GM21717 (cell line): ENCODE results near the gene ZNF268.

ENCODE experiments used
- ATAC-seq: cut with Tn5 transposase; IDR thresholded peaks from one replicate; pipeline ENCODE4 v1.9.1; 2021; ENCODE audit warnings: mild to moderate bottlenecking, moderate library complexity; ENCODE audit not compliant: unreplicated experiment

Gene ZNF268

DNA sequence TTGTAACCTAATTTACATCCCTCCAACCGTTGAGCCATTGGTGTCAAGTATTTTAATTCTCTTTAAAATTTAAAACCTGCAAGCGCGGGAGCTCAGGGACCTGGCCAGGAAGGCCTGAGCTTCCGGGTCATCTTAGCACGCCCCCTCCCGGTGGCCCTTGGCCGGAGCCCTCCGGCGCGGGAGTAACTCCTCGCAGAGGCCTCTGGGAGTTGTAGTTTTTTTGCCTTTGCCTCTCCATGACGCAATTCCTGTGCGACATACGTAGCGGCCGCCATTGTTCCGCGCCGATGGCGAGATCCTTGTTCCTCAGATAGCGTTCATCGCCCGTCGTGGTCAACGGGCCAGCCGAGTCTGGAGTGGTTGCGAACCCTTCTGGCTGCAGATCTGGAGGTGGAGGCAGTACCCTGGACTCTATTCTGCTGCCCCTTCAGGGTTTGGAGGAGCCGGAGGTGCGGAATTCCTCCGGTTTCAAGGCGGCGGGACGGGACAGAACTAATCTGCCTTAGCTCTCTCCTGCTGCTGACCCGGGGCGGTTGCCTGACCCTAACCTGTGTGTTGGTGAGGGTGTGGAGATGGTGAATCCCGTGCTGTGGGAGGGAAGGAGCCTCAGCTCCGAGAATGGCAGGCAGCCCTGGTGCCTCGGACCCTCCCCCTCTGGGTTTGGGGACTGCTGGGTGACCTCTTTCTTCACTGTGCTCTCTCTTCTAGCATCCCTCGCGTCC is at the start of gene ZNF268:
TSS of gene ZNF268 (plus strand) at position 258 of the 722 bp plus-strand sequence. CDS start 503 bp downstream, outside the sequence.
- peak; percentile 89 for ATAC-seq

DNA sequence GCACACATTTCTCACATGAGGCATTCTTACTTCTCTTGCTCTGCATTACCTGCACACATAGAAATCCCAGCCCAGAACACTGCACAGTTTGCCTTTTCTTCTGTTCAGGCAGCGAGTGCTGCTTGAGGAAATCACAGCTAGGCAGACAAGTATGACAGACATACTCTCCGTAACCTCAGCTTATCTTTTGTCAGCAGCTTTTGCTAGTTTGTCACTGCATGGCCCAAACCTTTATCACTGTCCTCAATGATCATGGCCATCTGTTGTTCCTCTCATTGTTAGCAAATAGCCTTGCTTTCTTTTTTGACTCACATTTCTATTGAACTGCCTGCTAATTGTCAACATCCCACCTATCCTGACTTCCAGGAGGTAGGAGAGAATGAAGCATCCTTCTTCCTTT is 45.5 kb upstream of the ZNF268 start:
- no peak for ATAC-seq

DNA sequence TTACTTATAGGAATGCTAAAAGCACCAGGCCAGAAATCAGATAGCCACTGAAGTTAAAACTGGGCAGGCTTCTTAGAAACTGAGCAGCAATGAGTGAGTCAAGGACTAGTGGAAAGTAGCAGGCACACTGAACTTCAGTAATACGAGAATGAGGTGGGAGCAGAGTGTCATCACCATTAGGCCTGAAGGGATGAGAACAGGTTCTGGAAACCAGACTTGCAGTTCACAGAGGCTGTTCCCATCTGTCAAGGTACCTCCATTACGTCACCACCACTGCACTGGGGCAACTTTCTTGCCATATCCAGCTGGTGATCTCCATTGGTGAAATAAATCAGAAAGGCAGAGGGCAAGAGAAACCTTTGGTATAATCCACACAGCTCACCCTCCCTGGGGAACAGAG is 35.3 kb upstream of the ZNF268 start:
- no peak for ATAC-seq

DNA sequence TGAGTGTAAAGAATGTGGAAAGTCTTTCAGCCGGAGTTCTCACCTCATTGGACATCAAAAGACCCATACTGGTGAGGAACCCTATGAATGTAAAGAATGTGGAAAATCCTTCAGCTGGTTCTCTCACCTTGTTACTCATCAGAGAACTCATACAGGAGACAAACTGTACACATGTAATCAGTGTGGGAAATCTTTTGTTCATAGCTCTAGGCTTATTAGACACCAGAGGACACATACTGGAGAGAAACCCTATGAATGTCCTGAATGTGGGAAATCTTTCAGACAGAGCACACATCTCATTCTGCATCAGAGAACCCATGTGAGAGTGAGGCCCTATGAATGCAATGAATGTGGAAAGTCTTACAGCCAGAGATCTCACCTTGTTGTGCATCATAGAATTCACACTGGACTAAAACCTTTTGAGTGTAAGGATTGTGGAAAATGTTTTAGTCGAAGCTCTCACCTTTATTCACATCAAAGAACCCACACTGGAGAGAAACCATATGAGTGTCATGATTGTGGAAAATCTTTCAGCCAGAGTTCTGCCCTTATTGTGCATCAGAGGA is 25.1 kb upstream of the ZNF268 start:
- ATAC-seq, result no peak

DNA sequence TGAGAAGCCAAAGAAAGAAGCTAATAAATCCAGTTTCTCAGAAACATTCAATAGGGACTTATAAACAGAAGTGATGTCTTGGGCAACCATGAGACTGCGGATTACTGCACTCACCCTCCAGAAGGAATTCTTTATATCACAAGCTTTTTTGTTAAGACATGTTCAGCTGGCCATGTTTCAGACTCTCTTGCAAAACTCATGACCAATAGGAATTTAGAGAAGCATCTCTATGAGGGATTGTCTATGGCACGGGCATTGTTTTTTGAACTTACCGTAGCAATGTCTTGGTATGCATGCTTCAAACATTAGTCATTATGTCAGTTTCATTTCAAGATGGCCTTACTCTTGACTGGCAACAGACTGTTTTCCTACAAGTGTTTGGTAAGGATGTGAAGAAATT is 15.5 kb upstream of the ZNF268 start:
- no peak for ATAC-seq

DNA sequence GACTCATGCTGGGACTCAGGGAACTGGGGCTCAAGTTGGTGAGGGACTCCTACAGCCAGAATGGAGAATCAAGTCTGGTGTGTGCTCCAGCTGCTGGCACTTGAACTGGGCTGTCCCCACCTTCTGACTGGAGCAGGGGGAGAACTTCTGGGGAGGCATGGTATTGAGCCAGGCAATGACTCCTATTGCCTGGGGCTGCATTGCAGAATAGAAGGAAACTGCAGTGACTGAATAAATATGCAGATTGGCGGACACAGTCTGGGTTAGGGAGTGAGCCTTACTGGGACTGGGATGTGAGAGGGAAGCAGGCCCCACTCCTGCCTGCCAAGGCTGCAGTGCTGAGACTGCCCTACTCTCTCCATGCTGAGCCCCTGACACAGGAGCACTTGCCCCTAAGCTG is 8.8 kb upstream of the ZNF268 start:
- ATAC-seq, result no peak

DNA sequence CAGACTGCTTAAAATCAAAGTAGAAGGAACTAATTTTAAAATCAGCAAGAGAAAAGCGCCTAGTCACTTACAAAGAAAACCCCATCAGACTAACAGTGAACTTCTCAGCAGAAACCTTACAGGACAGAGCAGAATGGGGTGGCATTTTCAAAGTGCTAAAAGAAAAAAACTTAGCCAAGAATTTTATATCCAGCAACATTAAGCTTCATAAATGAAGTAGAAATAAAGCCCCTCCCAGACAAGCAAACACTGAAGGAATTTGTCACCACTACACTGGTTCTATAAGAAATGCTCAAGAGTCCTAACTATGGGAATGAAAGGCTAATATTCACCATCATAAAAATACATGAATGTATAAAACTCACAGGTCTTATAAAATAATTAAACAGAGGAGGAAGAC is 6.4 kb upstream of the ZNF268 start:
- no peak for ATAC-seq

DNA sequence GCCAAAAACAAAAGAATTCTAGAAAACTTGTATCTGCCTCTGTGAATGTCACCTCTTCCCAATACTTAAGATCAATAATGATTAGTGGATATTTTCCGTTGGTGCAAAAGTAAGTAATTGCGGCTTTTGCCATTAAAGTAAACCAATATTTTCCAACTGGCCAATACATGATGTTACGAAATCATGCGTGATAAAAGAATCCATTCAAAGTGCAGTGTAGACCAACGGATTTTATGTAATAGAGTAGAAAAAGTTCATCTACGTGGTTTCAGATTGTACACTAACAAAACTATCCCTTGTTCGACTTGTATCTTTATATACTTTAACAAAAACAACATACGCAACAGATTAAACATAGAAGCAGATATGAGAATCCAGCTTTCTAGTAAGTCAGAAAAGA is 626 bp upstream of the ZNF268 start:
- no peak for ATAC-seq

DNA sequence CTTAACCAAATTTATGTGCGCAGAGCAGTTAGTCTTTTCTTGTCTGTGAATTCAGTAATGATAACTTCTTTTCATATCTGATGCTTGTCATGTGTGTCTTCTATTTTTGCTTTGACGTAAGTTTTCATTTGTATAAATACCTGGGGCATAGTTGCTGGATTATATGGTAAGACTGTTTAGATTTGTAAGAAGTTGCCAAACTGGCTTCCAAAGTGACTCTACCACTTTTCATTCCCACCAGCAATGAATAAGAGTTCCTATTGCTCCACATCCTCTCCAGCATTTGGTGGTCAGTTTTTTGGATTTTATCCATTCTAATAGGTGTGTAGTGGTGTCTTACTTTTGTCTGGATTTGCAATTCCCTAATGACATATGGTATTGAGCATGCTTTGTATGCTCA is 8.9 kb downstream of the ZNF268 start:
- ATAC-seq, result no peak

DNA sequence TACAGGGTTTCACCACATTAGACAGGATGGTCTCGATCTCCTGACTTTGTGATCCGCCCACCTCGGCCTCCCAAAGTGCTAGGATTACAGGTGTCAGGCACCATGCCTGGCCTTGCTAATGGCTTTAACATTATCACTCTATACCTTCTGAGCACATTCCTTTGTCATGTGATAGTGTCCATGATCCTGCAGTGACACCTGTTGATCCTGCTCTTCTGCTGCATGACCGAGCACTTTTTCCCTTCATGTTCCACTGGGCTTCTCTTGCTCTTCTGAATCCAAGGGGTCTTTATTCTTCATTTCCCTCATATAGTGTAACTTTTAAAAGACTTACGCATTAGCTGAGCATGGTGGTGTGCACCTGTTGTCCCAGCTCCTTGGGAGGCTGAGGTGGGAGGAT is 11.6 kb downstream of the ZNF268 start:
- no peak for ATAC-seq

DNA sequence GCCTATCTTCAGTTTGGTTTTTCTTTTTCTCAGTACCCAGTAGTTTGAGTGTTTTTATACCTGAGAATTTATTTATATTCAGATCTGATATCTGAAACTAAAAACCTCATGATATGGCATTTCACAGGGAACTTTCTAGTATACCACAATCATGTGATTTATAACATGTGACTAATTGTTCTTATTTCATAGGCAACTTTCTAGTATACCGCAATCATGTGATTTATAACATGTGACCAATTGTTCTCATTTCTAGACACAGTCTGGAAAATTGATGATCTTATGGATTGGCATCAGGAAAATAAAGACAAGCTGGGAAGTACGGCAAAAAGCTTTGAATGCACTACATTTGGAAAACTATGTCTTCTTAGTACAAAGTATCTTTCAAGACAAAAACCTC is 20.6 kb downstream of the ZNF268 start:
- no peak for ATAC-seq

DNA sequence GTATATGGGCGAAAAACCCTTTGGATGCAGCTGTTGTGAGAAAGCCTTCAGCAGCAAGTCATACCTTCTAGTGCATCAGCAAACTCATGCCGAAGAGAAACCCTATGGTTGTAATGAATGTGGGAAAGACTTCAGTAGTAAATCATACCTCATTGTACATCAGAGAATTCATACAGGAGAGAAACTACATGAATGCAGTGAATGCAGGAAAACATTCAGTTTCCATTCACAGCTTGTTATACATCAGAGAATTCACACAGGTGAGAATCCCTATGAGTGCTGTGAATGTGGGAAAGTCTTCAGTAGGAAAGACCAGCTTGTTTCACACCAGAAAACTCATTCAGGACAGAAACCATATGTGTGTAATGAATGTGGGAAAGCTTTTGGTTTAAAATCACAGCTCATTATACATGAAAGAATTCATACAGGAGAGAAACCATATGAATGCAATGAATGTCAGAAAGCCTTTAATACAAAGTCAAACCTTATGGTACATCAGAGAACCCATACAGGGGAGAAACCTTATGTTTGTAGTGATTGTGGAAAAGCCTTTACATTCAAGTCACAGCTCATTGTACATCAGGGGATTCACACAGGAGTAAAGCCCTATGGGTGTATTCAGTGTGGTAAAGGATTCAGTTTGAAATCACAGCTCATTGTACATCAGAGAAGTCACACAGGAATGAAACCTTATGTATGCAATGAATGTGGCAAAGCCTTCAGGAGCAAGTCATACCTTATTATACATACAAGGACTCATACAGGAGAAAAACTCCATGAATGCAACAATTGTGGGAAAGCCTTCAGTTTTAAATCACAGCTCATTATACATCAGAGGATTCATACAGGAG is 21.4 kb downstream of the ZNF268 start:
- ATAC-seq, result no peak

DNA sequence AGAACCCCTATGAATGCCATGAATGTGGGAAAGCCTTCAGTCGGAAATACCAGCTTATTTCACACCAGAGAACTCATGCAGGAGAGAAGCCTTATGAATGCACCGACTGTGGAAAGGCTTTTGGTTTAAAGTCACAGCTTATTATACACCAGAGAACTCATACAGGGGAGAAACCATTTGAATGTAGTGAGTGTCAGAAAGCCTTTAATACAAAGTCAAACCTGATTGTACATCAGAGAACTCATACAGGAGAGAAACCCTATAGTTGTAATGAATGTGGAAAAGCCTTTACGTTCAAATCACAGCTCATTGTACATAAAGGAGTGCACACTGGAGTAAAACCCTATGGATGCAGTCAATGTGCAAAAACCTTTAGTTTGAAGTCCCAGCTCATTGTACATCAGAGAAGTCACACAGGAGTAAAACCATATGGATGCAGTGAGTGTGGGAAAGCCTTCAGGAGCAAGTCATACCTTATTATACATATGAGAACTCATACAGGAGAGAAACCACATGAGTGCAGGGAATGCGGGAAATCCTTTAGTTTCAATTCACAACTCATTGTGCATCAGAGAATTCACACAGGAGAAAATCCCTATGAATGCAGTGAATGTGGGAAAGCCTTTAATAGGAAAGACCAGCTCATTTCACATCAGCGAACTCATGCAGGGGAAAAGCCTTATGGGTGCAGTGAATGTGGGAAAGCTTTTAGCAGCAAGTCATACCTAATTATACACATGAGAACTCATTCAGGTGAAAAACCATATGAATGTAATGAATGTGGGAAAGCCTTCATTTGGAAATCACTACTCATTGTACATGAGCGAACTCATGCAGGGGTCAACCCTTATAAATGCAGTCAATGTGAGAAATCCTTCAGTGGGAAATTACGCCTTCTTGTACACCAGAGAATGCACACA is 22.3 kb downstream of the ZNF268 start:
- no peak for ATAC-seq

DNA sequence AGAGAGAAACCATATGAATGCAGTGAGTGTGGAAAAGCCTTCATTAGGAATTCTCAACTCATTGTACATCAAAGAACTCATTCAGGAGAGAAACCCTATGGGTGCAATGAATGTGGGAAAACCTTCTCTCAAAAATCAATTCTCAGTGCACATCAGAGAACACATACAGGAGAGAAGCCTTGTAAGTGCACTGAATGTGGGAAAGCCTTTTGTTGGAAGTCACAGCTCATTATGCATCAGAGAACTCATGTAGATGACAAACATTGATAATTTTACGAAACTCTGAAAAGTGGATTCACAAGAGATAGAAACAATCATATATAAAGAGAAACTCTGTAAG is 22.9 kb downstream of the ZNF268 start:
- no peak for ATAC-seq

DNA sequence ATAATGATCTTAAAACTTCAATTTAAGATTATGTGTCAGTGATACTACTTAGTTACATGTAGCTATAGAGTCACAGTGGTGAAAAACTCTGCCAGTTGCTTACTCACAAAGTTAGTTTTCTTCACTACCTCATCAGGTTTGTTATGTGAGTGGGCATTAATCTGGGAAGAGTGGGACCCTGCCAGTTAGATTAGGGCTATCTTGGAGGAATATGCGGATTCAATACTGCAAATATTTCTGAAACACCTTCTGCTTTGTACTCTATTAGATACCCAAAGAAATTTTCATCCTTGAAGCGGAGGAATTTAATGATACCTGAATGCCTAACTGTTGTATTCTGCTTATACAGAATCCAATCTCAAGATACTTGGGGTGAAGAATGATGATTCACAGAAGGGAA is 25.1 kb downstream of the ZNF268 start:
- ATAC-seq, result no peak

DNA sequence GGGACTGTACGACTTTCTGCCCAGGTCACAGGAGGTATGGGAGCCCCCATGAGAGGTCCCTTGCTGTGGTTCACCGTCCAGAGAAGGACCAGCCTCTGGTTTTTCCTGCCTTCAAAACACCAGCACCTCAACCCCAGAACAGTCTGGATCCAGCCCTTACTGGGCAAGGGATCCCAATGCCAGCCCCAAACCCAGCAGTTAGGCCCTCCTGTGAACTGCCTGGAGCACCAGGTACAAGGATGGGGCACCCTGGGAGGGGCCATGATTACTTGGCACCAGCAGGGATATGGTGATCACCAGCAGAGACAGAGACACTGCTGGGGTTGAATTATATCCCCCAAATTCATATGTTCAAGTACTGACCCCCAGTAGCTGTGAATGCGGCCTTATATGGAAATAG is 34.4 kb downstream of the ZNF268 start:
- ATAC-seq, result no peak

DNA sequence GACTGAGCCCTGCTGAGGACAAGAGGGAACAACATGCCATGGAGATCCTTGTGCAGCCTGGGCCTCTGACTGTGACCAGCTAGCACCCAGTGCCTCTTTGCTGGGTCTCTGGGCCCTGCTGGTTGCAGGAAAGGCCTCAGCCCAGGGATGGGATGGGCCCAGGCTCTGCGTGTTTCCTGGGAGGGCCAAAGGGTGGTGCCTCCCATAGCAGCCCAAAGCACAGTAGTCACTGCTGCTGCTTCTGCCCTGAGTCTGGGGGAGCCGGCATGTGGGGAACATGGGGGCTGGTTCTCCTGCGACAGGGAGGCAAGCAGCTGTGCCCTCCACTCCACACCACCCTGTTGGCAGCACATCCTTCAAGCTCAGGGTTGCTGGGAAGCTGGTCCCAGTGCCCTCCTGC is 35.9 kb downstream of the ZNF268 start:
- ATAC-seq, result no peak

DNA sequence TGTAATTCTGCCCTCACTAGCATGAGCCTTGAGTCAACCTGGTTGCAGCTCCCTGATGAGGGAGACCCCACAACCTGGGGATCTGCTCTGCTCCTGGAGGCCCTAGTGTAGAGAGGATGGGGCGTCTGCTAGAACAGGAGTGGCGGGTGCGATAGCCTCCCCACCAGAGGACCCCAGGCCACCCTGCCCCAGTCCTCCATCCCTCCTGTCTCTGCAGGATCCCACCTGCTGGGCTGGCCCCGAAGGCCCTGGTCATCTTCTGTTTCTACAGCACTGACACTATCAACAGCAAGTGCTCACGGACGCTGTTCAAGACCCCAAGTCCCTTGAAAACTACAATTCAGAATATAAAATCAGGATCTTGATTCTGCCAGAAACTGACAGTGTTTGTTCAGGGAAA is 39.2 kb downstream of the ZNF268 start:
- ATAC-seq, result no peak

DNA sequence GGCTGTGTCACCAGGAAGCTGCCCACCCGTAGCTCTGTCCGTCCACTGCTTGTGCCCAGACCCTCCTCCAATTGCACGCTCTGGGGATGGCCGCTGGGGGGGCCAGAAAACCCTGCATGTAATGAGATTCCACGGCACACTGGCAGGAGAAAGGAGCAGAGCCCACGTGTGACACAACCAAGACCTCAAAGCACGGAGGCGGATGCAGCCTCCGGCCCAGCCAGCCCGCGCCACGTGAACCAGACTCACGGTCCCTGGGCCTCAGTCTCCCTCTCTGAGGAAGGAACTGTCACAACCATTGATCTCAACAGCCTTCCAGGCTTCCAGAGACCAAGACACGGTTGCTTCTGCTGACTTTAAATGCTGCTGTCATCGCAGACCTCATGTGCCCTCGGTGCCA is 39.9 kb downstream of the ZNF268 start:
- no peak for ATAC-seq

DNA sequence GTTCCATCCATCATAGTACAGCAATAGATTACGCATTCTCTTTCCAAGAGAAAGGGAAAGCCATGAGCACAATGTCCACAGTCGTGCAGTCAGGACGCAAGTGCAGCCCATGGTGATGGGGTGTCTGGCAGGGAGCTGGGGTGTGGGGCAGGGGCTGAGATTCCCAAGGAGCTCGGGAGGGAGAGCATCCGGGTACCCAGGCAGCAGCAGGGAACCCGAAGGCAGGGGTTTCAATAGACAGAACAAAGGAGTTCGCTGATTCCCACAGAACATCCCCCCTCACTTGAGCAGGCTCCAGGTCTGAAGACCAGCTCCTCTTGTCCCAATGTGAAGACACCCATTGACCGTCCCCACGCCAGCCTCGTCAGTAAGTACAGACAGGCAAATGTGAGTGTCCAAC is 40.9 kb downstream of the ZNF268 start:
- ATAC-seq, result no peak

DNA sequence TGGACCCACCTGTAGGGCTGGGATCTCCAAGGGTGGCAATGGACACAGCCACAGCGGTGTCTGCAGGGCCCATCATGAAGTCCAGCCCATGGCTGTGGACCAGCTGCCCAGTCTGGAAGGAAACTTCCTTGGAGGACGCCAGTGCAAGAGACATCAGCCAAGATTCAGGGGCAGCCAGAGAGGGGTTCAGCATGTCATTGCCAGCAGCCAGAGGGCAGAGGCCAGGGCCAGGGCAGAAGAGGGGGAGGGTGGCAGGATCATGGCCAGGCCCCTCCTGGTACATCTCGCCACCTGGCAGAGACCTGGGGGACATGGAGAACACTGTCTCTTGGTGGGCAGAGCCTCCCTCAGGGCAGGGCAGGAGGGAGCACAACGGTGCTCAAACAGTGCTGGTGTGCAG is 44.2 kb downstream of the ZNF268 start:
- no peak for ATAC-seq
